Measurements from ENCODE around the gene GP5. TPM values are rescaled to one million over a fixed set of nuclear protein-coding genes. Genes with fewer than 3 reads are reported as not detected.

GP5 gene
- total RNA-seq, 4 donors from 2014 or later = not detected

- Histone ChIP-seq H3K27me3 (no peaks in the 10 kb centered on the region), H3K4me1 (no peaks in the 10 kb centered on the region), H3K9me3 (no peaks in the 10 kb centered on the region), H3K4me3 (no peak overlapping the region), H3K27ac (no peak overlapping the region), H3K36me3 (no peaks in the 10 kb centered on the region)
- TF ChIP-seq, protein P1, sequence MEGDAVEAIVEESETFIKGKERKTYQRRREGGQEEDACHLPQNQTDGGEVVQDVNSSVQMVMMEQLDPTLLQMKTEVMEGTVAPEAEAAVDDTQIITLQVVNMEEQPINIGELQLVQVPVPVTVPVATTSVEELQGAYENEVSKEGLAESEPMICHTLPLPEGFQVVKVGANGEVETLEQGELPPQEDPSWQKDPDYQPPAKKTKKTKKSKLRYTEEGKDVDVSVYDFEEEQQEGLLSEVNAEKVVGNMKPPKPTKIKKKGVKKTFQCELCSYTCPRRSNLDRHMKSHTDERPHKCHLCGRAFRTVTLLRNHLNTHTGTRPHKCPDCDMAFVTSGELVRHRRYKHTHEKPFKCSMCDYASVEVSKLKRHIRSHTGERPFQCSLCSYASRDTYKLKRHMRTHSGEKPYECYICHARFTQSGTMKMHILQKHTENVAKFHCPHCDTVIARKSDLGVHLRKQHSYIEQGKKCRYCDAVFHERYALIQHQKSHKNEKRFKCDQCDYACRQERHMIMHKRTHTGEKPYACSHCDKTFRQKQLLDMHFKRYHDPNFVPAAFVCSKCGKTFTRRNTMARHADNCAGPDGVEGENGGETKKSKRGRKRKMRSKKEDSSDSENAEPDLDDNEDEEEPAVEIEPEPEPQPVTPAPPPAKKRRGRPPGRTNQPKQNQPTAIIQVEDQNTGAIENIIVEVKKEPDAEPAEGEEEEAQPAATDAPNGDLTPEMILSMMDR (IDR thresholded peaks at IDR 0.05) = no peak
- TF ChIP-seq EP300 (IDR thresholded peaks at IDR 0.05; ENCODE audit: low read depth) (no peak), POLR2AphosphoS5 (IDR thresholded peaks at IDR 0.05) (no peak), POLR2A (IDR thresholded peaks at IDR 0.05) (no peak)
- in situ Hi-C loops (cut with MboI; ENCODE audit: low pct_ligation_motif_present in 1 of 4, low pct_unique_long_range_greater_than_20kb in 1 of 4, low sequenced_read_pairs in 3 of 4) (no loop called here), intact Hi-C loops (cut with DNase I; ENCODE audit: low total_unique reads) (no loop called here)
- DNase-seq = no peak
- 84% methylated on average over 19 of the region's 20 CpGs; no CpG with 5 or more reads in 1 of the 2 donors for WGBS, 2 donors (ENCODE audit: low coverage in 1 of 2)
Observed at GRCh38 chr3:194382196-194382891, 16.7 kb downstream of the GP5 start.

GRCh38 chr3:194381460-194381875 lies 17.6 kb downstream of the GP5 start:
- Histone ChIP-seq H3K27ac (no peak overlapping the region), H3K36me3 (no peaks in the 10 kb centered on the region), H3K4me3 (no peak overlapping the region), H3K9me3 (no peaks in the 10 kb centered on the region), H3K4me1 (no peaks in the 10 kb centered on the region), H3K27me3 (no peaks in the 10 kb centered on the region)
- intact Hi-C loops (cut with DNase I; ENCODE audit: low total_unique reads) = no loop called here
- WGBS, 2 donors (ENCODE audit: low coverage in 1 of 2) = 45 to 66% methylated on average over 2 to 17 of the region's 17 CpGs
- no peak for DNase-seq
- TF ChIP-seq POLR2A (IDR thresholded peaks at IDR 0.05) (no peak), POLR2AphosphoS5 (IDR thresholded peaks at IDR 0.05) (no peak), EP300 (IDR thresholded peaks at IDR 0.05; ENCODE audit: low read depth) (no peak)
- TF ChIP-seq, protein P1 (IDR thresholded peaks at IDR 0.05) = no peak
- in situ Hi-C loops (cut with MboI; ENCODE audit: low pct_ligation_motif_present in 1 of 4, low pct_unique_long_range_greater_than_20kb in 1 of 4, low sequenced_read_pairs in 3 of 4) = no loop called here

DNA sequence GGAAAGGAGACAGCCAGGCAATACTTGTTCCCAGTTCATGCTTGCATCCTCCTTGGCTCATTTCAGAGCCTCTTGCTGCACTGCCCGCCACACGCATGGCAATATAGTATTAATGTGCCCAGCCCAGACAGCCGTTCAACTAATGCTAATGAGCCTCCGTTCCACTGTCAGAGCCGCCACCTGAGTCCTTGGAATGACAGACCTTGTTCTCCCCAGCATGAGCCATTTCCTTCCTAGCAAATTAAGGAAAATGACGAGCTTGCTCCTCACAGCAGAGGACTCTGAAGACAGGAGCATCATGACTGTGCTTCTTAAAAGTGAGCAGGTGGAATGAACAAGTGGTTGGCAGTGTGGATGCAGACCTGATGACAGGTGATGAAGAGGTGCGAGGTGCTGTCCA lies 18.7 kb downstream of the GP5 start:
- intact Hi-C loops (cut with DNase I; ENCODE audit: low total_unique reads) (no loop called here), in situ Hi-C loops (cut with MboI; ENCODE audit: low pct_ligation_motif_present in 1 of 4, low pct_unique_long_range_greater_than_20kb in 1 of 4, low sequenced_read_pairs in 3 of 4) (no loop called here)
- Histone ChIP-seq H3K27me3 (no peaks in the 10 kb centered on the region), H3K27ac (no peak overlapping the region), H3K9me3 (no peaks in the 10 kb centered on the region), H3K4me3 (no peak overlapping the region), H3K4me1 (no peaks in the 10 kb centered on the region), H3K36me3 (no peaks in the 10 kb centered on the region)
- DNase-seq = no peak
- 88 to 100% methylated on average over 2 to 7 of the region's 7 CpGs for WGBS, 2 donors (ENCODE audit: low coverage in 1 of 2)
- TF ChIP-seq, protein P1 (IDR thresholded peaks at IDR 0.05) = no peak
- no peak for TF ChIP-seq POLR2AphosphoS5 (IDR thresholded peaks at IDR 0.05)
- no peak for TF ChIP-seq EP300 (IDR thresholded peaks at IDR 0.05; ENCODE audit: low read depth)
- TF ChIP-seq POLR2A (IDR thresholded peaks at IDR 0.05) = no peak

DNA sequence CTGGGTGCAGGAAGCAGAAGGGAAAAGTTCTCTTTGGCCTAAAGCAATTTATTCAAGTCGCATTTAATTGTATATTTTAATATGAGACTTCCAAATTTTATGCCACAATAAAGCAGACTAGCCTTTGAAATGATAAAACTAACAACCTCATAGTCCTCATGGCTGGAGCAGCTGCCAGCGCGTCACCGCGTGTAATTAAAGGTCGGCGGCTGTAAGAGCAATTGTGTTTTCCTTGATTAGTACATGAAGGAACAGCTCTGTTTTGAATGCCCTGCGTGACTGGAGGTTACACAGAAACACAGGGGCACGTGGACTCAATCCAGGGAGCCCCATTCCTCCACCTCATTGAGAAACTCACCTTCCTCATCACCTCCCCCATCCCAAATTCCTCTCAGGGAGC lies 19.4 kb downstream of the GP5 start:
- H3K4me3 ChIP-seq = no peak overlapping the region
- intact Hi-C loops (cut with DNase I; ENCODE audit: low total_unique reads) = no loop called here
- H3K36me3 ChIP-seq = no peaks in the 10 kb centered on the region
- DNase-seq = no peak
- H3K9me3 ChIP-seq = no peaks in the 10 kb centered on the region
- WGBS, 2 donors (ENCODE audit: low coverage in 1 of 2) = 29 to 63% methylated on average over 3 to 9 of the region's 9 CpGs
- in situ Hi-C loops (cut with MboI; ENCODE audit: low pct_ligation_motif_present in 1 of 4, low pct_unique_long_range_greater_than_20kb in 1 of 4, low sequenced_read_pairs in 3 of 4) = no loop called here
- TF ChIP-seq, protein P1 (IDR thresholded peaks at IDR 0.05) = no peak
- TF ChIP-seq POLR2A (IDR thresholded peaks at IDR 0.05) (no peak), POLR2AphosphoS5 (IDR thresholded peaks at IDR 0.05) (no peak), EP300 (IDR thresholded peaks at IDR 0.05; ENCODE audit: low read depth) (no peak)
- H3K27ac ChIP-seq = no peak overlapping the region
- H3K27me3 ChIP-seq = no peaks in the 10 kb centered on the region
- H3K4me1 ChIP-seq = no peaks in the 10 kb centered on the region
